WTC11 (cell line): ENCODE measurements around the gene LRP4. TPM values are rescaled to one million over a fixed set of nuclear protein-coding genes. Genes with fewer than 3 reads are reported as not detected.

Experiments
- ATAC-seq: fragments of 200-7000 bp; cut with Tn5 transposase; 2 replicates; pipeline ENCODE4 v1.10.0; 2021; ENCODE audit warnings: mild to moderate bottlenecking, moderate library complexity
- CTCF ChIA-PET: fragments of 300-600 bp; sonication (Branson Sonifier 250); formaldehyde crosslinking; loops from one replicate; lab custom pipeline; 2021; ENCODE audit warnings: antibody characterized with exemption; lab: Charles Lee
- POLR2A ChIA-PET: fragments of 350-600 bp; sonication (Branson Sonifier 250); formaldehyde crosslinking; loops from one replicate; lab custom pipeline; 2021; ENCODE audit warnings: antibody characterized with exemption; lab: Charles Lee
- DNase-seq: peaks from one replicate; pipeline ENCODE4 v3.0.0; 2021; ENCODE audit warnings: low spot score
- H3K27ac Mint-ChIP-seq: 2 replicates; pipeline ENCODE4 v1.8.0; 2021; ENCODE audit warnings: mixed read lengths
- H3K27me3 Mint-ChIP-seq: 2 replicates; pipeline ENCODE4 v1.8.0; 2021; ENCODE audit warnings: low read depth, mild to moderate bottlenecking, moderate library complexity, mixed read lengths
- H3K36me3 Mint-ChIP-seq: 2 replicates; pipeline ENCODE4 v1.8.0; 2021; ENCODE audit warnings: mixed read lengths
- H3K4me1 Mint-ChIP-seq: 2 replicates; pipeline ENCODE4 v1.8.0; 2022; ENCODE audit warnings: mixed read lengths
- H3K4me3 Mint-ChIP-seq: 2 replicates; pipeline ENCODE4 v1.8.0; 2021; ENCODE audit warnings: mild to moderate bottlenecking, moderate library complexity, mixed read lengths
- H3K9me3 Mint-ChIP-seq: 2 replicates; pipeline ENCODE4 v1.8.0; 2021; ENCODE audit warnings: mixed read lengths
- CBFB ChIP-seq: sonication (generic); formaldehyde crosslinking; IDR thresholded peaks from 2 replicates; pipeline ENCODE4 v1.8.1; 2022; ENCODE audit warnings: mild to moderate bottlenecking, low read depth, missing genetic modification reagents
- CTCF ChIP-seq: fragments of 200-600 bp; IDR thresholded peaks from 2 replicates; pipeline ENCODE4 v1.8.0; 2022; ENCODE audit warnings: antibody characterized with exemption
- E2F1 ChIP-seq: sonication (generic); formaldehyde crosslinking; IDR thresholded peaks from 2 replicates; pipeline ENCODE4 v1.8.0; 2022; ENCODE audit warnings: mild to moderate bottlenecking, missing genetic modification reagents
- ESRRA ChIP-seq: sonication (generic); formaldehyde crosslinking; IDR thresholded peaks from 2 replicates; pipeline ENCODE4 v1.8.1; 2022; ENCODE audit warnings: mild to moderate bottlenecking, missing genetic modification reagents, borderline replicate concordance
- GTF2I ChIP-seq: fragments of 250-450 bp; sonication (Bioruptor Pico); conservative IDR thresholded peaks from 2 replicates; pipeline ENCODE4 v1.4.0; 2021; ENCODE audit warnings: mild to moderate bottlenecking
- IRF2 ChIP-seq: sonication (generic); formaldehyde crosslinking; IDR thresholded peaks from 2 replicates; pipeline ENCODE4 v1.8.0; 2022; ENCODE audit warnings: low read depth, missing genetic modification reagents, borderline replicate concordance
- JUN ChIP-seq: sonication (generic); formaldehyde crosslinking; IDR thresholded peaks from 2 replicates; pipeline ENCODE4 v1.8.0; 2023; ENCODE audit warnings: mild to moderate bottlenecking, missing genetic modification reagents
- KAT7 ChIP-seq: sonication (generic); formaldehyde crosslinking; IDR thresholded peaks from 2 replicates; pipeline ENCODE4 v1.8.1; 2023; ENCODE audit warnings: missing genetic modification reagents, mild to moderate bottlenecking, borderline replicate concordance
- NFATC4 ChIP-seq: fragments of 250-450 bp; sonication (Bioruptor Pico); IDR thresholded peaks from 2 replicates; pipeline ENCODE4 v1.9.0; 2021; ENCODE audit warnings: mild to moderate bottlenecking
- NFE2L1 ChIP-seq: sonication (generic); formaldehyde crosslinking; IDR thresholded peaks from 2 replicates; pipeline ENCODE4 v1.8.1; 2023; ENCODE audit warnings: missing genetic modification reagents
- NR2C2 ChIP-seq: sonication (generic); formaldehyde crosslinking; IDR thresholded peaks from 2 replicates; pipeline ENCODE4 v1.8.0; 2022; ENCODE audit warnings: mild to moderate bottlenecking, missing genetic modification reagents
- NR3C1 ChIP-seq: sonication (generic); formaldehyde crosslinking; conservative IDR thresholded peaks from 2 replicates; pipeline ENCODE4 v1.8.1; 2023; ENCODE audit warnings: low read depth, mild to moderate bottlenecking, missing genetic modification reagents
- SMAD4 ChIP-seq: sonication (generic); formaldehyde crosslinking; IDR thresholded peaks from 2 replicates; pipeline ENCODE4 v1.8.0; 2022; ENCODE audit warnings: mild to moderate bottlenecking, missing genetic modification reagents
- SOX15 ChIP-seq: fragments of 250-450 bp; sonication (Bioruptor Pico); IDR thresholded peaks from 2 replicates; pipeline ENCODE4 v1.9.0; 2021; ENCODE audit warnings: mild to moderate bottlenecking
- TEAD4 ChIP-seq: sonication (generic); formaldehyde crosslinking; IDR thresholded peaks from 2 replicates; pipeline ENCODE4 v1.8.0; 2022; ENCODE audit warnings: mild to moderate bottlenecking, missing genetic modification reagents
- ZNF121 ChIP-seq: sonication (generic); formaldehyde crosslinking; IDR thresholded peaks from 2 replicates; pipeline ENCODE4 v1.8.0; 2023; ENCODE audit warnings: missing genetic modification reagents
- ZNF317 ChIP-seq: sonication (generic); formaldehyde crosslinking; IDR thresholded peaks from 2 replicates; pipeline ENCODE4 v1.8.1; 2023; ENCODE audit warnings: low read depth, mild to moderate bottlenecking, moderate library complexity, missing genetic modification reagents, borderline replicate concordance
- ZNF671 ChIP-seq: fragments of 250-450 bp; sonication (Bioruptor Pico); IDR thresholded peaks from 2 replicates; pipeline ENCODE4 v1.8.0; 2021; ENCODE audit warnings: mild to moderate bottlenecking
- ZSCAN18 ChIP-seq: fragments of 250-450 bp; sonication (Bioruptor Pico); IDR thresholded peaks from 2 replicates; pipeline ENCODE4 v2.1.2; 2022; ENCODE audit warnings: mild to moderate bottlenecking, moderate library complexity
- total RNA-seq: library from RNA; stranded (reverse); gene quantifications from 3 replicates; pipeline ENCODE4 v1.2.3, GENCODE V29; 2021
- TF ChIP-seq, protein P1 (sequence below): sonication (generic); formaldehyde crosslinking; IDR thresholded peaks from 2 replicates; pipeline ENCODE4 v1.8.0; 2023; ENCODE audit warnings: missing genetic modification reagents, mild to moderate bottlenecking, borderline replicate concordance
- TF ChIP-seq, protein P2 (sequence below): sonication (generic); formaldehyde crosslinking; IDR thresholded peaks from 2 replicates; pipeline ENCODE4 v1.8.1; 2022; ENCODE audit warnings: mild to moderate bottlenecking, missing genetic modification reagents, moderate library complexity, borderline replicate concordance

The LRP4 gene
- total RNA-seq, 1 experiment from 2014 or later = 39.5 TPM

- TF ChIP-seq, protein P1, sequence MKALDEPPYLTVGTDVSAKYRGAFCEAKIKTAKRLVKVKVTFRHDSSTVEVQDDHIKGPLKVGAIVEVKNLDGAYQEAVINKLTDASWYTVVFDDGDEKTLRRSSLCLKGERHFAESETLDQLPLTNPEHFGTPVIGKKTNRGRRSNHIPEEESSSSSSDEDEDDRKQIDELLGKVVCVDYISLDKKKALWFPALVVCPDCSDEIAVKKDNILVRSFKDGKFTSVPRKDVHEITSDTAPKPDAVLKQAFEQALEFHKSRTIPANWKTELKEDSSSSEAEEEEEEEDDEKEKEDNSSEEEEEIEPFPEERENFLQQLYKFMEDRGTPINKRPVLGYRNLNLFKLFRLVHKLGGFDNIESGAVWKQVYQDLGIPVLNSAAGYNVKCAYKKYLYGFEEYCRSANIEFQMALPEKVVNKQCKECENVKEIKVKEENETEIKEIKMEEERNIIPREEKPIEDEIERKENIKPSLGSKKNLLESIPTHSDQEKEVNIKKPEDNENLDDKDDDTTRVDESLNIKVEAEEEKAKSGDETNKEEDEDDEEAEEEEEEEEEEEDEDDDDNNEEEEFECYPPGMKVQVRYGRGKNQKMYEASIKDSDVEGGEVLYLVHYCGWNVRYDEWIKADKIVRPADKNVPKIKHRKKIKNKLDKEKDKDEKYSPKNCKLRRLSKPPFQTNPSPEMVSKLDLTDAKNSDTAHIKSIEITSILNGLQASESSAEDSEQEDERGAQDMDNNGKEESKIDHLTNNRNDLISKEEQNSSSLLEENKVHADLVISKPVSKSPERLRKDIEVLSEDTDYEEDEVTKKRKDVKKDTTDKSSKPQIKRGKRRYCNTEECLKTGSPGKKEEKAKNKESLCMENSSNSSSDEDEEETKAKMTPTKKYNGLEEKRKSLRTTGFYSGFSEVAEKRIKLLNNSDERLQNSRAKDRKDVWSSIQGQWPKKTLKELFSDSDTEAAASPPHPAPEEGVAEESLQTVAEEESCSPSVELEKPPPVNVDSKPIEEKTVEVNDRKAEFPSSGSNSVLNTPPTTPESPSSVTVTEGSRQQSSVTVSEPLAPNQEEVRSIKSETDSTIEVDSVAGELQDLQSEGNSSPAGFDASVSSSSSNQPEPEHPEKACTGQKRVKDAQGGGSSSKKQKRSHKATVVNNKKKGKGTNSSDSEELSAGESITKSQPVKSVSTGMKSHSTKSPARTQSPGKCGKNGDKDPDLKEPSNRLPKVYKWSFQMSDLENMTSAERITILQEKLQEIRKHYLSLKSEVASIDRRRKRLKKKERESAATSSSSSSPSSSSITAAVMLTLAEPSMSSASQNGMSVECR (CRISPR knock-in tag) = no peak
- TF ChIP-seq GTF2I (CRISPR knock-in tag) (no peak), SOX15 (CRISPR knock-in tag) (no peak), SMAD4 (CRISPR knock-in tag) (no peak), ZNF317 (CRISPR knock-in tag) (no peak), CBFB (CRISPR knock-in tag) (no peak), NR2C2 (CRISPR knock-in tag) (no peak)
Measured at GRCh38 chr11:46877580-46877979, 40.8 kb downstream of the LRP4 start (continued).

GRCh38 chr11:46876471-46876870, 41.9 kb downstream of the LRP4 start:
- POLR2A ChIA-PET = no interaction called here
- H3K4me3 Mint-ChIP-seq = no peak overlapping the region
- H3K9me3 Mint-ChIP-seq = no peaks in the 10 kb centered on the region
- ATAC-seq = no peak
- H3K27ac Mint-ChIP-seq = no peak overlapping the region
- peaks cover 88% of the 10 kb centered on the region for H3K36me3 Mint-ChIP-seq
- TF ChIP-seq ZNF317 (CRISPR knock-in tag) (no peak), KAT7 (no peak), E2F1 (no peak), ESRRA (CRISPR knock-in tag) (no peak), NFE2L1 (CRISPR knock-in tag) (no peak), CTCF (no peak), ZNF121 (CRISPR knock-in tag) (no peak), TEAD4 (CRISPR knock-in tag) (no peak)
- TF ChIP-seq, protein P2, sequence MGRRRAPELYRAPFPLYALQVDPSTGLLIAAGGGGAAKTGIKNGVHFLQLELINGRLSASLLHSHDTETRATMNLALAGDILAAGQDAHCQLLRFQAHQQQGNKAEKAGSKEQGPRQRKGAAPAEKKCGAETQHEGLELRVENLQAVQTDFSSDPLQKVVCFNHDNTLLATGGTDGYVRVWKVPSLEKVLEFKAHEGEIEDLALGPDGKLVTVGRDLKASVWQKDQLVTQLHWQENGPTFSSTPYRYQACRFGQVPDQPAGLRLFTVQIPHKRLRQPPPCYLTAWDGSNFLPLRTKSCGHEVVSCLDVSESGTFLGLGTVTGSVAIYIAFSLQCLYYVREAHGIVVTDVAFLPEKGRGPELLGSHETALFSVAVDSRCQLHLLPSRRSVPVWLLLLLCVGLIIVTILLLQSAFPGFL (CRISPR knock-in tag) = no peak
- no peaks in the 10 kb centered on the region for H3K27me3 Mint-ChIP-seq
- H3K4me1 Mint-ChIP-seq = no peaks in the 10 kb centered on the region
- DNase-seq = no peak
- CTCF ChIA-PET = no interaction called here

DNA sequence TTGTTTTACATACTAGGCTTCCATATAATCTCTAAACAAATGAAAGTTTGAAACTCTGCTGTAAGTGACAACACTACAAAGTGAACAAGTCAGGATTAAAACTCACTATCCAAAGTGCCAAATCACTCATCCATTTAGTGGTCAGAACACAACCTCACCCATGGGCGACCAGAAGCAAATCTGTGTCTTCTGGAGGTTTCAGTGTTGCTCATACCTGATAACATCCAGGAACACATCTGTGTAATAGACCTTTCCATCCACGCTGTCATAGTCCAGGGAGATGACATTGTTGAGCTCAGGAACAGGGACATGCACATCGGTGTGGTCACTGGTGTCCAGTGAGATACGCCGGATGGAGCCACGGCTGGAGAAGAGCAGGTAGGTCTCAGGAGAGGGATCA, 43.8 kb downstream of the LRP4 start:
- DNase-seq (no peak), ATAC-seq (no peak)
- TF ChIP-seq ZNF317 (CRISPR knock-in tag) (no peak), NFATC4 (CRISPR knock-in tag) (no peak), JUN (no peak), ZSCAN18 (CRISPR knock-in tag) (no peak), ZNF671 (CRISPR knock-in tag) (no peak), NR3C1 (no peak), IRF2 (CRISPR knock-in tag) (no peak)
- TF ChIP-seq, all 79 proteins: peak for 0
- Mint-ChIP-seq H3K27ac (no peak overlapping the region), H3K36me3 (peaks cover 90% of the 10 kb centered on the region), H3K27me3 (no peaks in the 10 kb centered on the region), H3K4me3 (no peak overlapping the region), H3K9me3 (no peaks in the 10 kb centered on the region), H3K4me1 (no peaks in the 10 kb centered on the region)
- POLR2A ChIA-PET = no interaction called here
- CTCF ChIA-PET = no interaction called here
